HG02759 (cell line): Measurements from ENCODE around the gene ABCC11.

ENCODE experiments used
- ATAC-seq: cut with Tn5 transposase; IDR thresholded peaks from one replicate; pipeline ENCODE4 v1.9.1; 2021; ENCODE audit warnings: mild to moderate bottlenecking, moderate library complexity; ENCODE audit not compliant: unreplicated experiment

Gene ABCC11

GRCh38 chr16:48133455-48134211, 113.7 kb downstream of the ABCC11 start:
- no peak for ATAC-seq

- ATAC-seq: no peak
Observed at GRCh38 chr16:48132696-48133095, 114.6 kb downstream of the ABCC11 start.

GRCh38 chr16:48131201-48131935, 116.0 kb downstream of the ABCC11 start:
- ATAC-seq: no peak

- no peak for ATAC-seq
Observed at GRCh38 chr16:48129926-48130325, 117.4 kb downstream of the ABCC11 start.

GRCh38 chr16:48128769-48129168, 118.6 kb downstream of the ABCC11 start:
- no peak for ATAC-seq

- no peak for ATAC-seq
Observed at GRCh38 chr16:48126801-48127644, 120.3 kb downstream of the ABCC11 start.

GRCh38 chr16:48125888-48126287, 121.5 kb downstream of the ABCC11 start:
- no peak for ATAC-seq

GRCh38 chr16:48124266-48124665, 123.1 kb downstream of the ABCC11 start:
- ATAC-seq: no peak

GRCh38 chr16:48123104-48123788, 124.1 kb downstream of the ABCC11 start:
- ATAC-seq: peak; percentile 59

- no peak for ATAC-seq
Observed at GRCh38 chr16:48121276-48121675, 126.1 kb downstream of the ABCC11 start.

GRCh38 chr16:48118841-48119240, 128.5 kb downstream of the ABCC11 start:
- no peak for ATAC-seq

GRCh38 chr16:48117217-48118105, 129.9 kb downstream of the ABCC11 start:
- ATAC-seq: peak; percentile 69
